ENCODE measurements around the gene RNU5B-1.

Gene RNU5B-1

DNA sequence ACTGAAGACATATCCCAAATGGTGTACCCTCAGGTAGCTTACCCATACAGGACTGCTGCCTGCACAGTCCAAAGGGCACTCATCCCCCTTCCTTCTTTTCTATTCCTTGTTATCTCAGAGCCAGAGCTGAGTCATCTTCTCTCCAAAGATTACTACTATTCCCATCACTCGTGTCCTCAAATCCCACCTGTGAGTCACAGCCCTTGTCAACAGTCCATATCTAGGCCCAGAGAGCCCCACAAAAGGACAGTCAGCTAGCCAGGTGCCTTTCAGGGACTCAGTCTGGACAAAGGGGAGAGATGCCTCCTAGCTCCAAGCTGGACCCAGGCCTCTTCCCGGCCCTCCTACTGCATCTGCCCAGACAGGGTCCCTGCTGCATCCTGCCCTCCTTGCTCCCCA is 28.8 kb upstream of the RNU5B-1 start:
- no peak for DNase-seq (ENCODE audit: low read depth)
- no peak overlapping the region for H3K4me3 ChIP-seq (ENCODE audit: low read depth, low read length)
- TF ChIP-seq, protein P1, sequence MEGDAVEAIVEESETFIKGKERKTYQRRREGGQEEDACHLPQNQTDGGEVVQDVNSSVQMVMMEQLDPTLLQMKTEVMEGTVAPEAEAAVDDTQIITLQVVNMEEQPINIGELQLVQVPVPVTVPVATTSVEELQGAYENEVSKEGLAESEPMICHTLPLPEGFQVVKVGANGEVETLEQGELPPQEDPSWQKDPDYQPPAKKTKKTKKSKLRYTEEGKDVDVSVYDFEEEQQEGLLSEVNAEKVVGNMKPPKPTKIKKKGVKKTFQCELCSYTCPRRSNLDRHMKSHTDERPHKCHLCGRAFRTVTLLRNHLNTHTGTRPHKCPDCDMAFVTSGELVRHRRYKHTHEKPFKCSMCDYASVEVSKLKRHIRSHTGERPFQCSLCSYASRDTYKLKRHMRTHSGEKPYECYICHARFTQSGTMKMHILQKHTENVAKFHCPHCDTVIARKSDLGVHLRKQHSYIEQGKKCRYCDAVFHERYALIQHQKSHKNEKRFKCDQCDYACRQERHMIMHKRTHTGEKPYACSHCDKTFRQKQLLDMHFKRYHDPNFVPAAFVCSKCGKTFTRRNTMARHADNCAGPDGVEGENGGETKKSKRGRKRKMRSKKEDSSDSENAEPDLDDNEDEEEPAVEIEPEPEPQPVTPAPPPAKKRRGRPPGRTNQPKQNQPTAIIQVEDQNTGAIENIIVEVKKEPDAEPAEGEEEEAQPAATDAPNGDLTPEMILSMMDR (conservative IDR thresholded peaks at IDR 0.05; ENCODE audit: low read depth, low read length), result no peak

DNA sequence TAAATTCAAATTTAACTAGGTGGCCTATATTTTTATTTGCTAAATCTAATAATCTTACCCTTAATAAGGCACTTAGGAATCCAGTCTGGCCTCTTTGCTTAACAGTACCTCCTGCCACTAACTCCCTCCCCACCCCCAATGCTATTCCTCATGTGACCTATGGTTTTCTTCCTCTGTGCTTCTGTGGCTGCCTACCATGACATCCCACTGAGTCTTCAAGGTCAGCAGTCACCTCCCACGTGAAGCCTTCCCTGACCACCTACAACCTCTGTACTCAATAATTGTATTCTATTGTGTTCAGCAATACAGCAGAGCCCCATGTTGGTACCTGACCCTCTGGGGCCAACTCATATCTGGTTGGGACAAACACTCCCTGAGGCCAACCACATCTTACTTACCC is 27.5 kb upstream of the RNU5B-1 start:
- TF ChIP-seq, protein P1 (conservative IDR thresholded peaks at IDR 0.05; ENCODE audit: low read depth, low read length), result no peak
- DNase-seq (ENCODE audit: low read depth), result no peak
- H3K4me3 ChIP-seq (ENCODE audit: low read depth, low read length), result no peak overlapping the region

DNA sequence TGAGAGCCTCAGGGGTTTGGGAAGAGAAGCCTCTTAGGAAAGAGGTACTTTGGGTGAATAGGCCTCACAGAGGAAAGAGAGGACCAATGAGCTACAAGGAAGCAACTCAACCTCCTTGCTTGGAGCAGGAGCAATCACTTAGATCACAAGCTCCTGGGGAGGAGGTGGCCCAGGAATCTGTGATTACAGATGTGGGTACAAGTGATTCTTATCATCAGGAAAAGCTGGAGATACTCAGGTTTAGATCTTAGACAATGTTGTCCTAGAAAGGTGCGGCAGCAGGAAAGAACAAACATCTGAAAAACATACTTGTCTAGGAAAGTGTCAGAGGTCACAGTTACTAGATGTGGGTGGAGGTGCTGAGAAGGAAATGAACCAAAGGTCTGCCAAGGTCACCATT is 26.0 kb upstream of the RNU5B-1 start:
- TF ChIP-seq, protein P1 (conservative IDR thresholded peaks at IDR 0.05; ENCODE audit: low read depth, low read length), result no peak
- no peak for DNase-seq (ENCODE audit: low read depth)
- no peak overlapping the region for H3K4me3 ChIP-seq (ENCODE audit: low read depth, low read length)

DNA sequence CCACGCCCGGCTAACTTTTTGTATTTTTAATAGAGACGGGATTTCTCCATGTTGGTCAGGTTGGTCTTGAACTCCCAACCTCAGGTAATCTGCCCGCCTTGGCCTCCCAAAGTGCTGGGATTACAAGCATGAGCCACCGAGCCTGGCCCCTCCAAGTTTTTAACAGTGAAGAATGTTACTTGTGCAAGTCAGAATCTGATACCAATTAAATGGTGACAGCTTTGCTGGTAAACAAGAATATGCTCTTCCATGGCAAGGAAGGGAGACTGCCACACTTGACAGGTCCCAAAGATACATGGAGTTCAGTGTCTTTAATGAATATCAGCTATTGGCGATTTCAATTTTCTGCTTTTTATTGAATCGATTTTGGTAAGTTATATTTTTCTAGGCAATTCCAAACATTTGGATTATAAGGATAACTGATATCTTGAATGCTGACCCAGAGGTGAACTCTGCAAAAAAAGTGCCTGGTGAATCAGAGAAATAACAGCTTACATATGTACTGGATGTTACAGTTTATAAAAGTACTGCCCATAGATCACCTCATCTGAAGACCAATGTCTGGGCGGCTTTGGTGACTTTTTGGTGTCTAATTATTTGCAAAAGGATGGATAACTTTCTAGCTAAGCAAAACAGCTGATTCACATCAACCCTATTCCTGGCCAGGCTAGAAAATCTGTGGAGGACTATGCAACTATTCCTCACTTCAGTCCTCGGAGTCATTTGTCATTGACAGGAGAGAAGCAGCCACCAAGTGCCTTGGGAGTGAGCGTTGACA is 19.0 kb upstream of the RNU5B-1 start:
- peak overlapping the region; percentile 76 for H3K4me3 ChIP-seq (ENCODE audit: low read depth, low read length)
- DNase-seq (ENCODE audit: low read depth), result no peak
- TF ChIP-seq, protein P1 (conservative IDR thresholded peaks at IDR 0.05; ENCODE audit: low read depth, low read length), result no peak

DNA sequence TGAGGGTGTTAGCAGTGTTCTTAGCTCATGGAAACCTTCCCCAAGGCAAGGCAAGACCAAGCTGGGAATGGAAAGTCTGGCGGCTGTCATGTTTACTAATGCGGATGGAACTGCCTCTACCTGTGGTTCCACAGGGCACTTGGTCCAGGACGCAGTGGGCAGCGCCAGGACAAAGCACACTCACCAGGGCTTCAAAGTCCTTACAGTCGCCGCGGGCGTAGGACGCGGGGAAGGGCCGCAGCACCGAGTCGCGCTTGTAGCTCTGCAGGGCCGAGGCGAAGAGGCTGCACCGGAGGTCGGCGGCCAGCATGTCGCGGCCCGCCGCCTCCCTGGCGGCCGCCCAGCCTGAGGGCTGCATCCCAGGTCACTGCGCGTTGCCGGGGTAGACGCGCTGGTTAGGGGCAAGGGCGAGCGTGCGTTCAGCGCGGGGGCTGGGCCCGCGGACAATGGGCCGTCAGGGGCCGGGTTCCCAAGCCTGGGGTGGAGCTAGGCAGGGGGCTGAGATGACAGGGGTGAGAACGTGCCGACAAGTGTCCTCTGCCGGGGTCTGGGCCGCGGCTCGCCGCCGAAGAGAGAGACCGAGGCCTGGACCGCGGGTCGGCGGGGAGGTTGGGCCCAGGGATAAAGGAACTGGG is 18.3 kb upstream of the RNU5B-1 start:
- TF ChIP-seq, protein P1 (conservative IDR thresholded peaks at IDR 0.05; ENCODE audit: low read depth, low read length), result no peak
- no peak for DNase-seq (ENCODE audit: low read depth)
- H3K4me3 ChIP-seq (ENCODE audit: low read depth, low read length), result peak overlapping the region; percentile 76

DNA sequence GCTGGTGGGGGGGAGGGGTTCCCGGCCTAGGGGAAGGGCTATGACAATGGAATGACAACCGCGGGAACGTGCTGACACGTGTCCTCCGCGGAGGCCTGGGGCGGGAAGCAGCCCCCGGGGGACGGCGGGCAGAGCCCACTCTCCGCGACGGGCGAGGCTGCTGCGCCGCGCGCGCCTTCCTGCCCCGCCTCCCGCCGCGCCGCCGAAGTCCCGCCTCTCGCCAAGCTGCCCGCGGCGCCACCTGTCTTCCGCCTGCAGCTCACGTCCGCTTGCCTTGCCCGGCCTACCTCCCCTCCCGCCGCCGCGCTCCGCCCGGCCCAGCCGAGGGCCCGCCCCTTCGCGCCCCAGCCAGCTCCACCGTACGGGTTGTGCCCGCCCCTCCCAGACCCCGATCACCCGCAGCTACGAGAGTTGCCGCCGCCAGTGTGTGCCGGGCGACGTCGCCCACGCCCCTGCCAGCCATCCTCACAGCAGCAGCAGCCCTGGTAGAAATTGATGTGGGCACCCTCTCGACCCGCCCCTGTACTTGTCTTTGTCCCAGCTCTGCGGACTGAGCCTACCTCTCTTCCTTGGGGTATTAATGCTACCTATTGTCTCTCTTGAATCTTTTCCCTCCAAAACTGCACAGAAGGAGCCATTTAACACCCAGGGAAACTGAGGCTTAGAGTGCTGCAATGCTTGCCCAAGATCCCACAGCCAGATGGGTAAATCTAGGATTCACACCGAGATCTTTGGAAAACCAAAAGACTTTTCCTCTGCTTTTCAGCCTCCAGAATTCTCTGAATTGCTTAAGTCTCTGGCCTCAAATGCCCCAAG is 17.6 kb upstream of the RNU5B-1 start, which contains the start of gene PARP16:
TSS of gene PARP16 (minus strand) at position 180 of the 816 bp plus-strand sequence. CDS start 457 bp downstream, outside the sequence.
- peak within 1 kb of the TSS; percentile 76 for H3K4me3 ChIP-seq (ENCODE audit: low read depth, low read length)
- DNase-seq (ENCODE audit: low read depth), result peak; percentile 83
- TF ChIP-seq, protein P1 (conservative IDR thresholded peaks at IDR 0.05; ENCODE audit: low read depth, low read length), result peak; percentile 43

Data from choroid plexus epithelial cell (primary cell).